Activated T-cell treated with anti-CD3 and anti-CD28 coated beads, Interleukin-2, amount 50 U/mL, for 24 hours (primary cell): ENCODE measurements around the gene PLA2G6.

Source experiments
- DNase-seq: peaks from one replicate; pipeline ENCODE4 v3.0.0-alpha.2; 2020
- H3K27ac Mint-ChIP-seq: 2 replicates; pipeline ENCODE4 v1.8.0; 2020; ENCODE audit warnings: mild to moderate bottlenecking, mixed read lengths
- H3K27me3 Mint-ChIP-seq: 2 replicates; pipeline ENCODE4 v1.8.0; 2020; ENCODE audit warnings: mixed read lengths
- H3K36me3 Mint-ChIP-seq: 2 replicates; pipeline ENCODE4 v1.8.0; 2020; ENCODE audit warnings: low read depth, mixed read lengths
- H3K4me1 Mint-ChIP-seq: 2 replicates; pipeline ENCODE4 v1.8.0; 2020; ENCODE audit warnings: low read depth, mixed read lengths
- H3K4me3 Mint-ChIP-seq: 2 replicates; pipeline ENCODE4 v1.8.0; 2020; ENCODE audit warnings: mild to moderate bottlenecking, moderate library complexity, mixed read lengths
- H3K9me3 Mint-ChIP-seq: 2 replicates; pipeline ENCODE4 v1.8.0; 2020; ENCODE audit warnings: mixed read lengths

PLA2G6 gene

DNA sequence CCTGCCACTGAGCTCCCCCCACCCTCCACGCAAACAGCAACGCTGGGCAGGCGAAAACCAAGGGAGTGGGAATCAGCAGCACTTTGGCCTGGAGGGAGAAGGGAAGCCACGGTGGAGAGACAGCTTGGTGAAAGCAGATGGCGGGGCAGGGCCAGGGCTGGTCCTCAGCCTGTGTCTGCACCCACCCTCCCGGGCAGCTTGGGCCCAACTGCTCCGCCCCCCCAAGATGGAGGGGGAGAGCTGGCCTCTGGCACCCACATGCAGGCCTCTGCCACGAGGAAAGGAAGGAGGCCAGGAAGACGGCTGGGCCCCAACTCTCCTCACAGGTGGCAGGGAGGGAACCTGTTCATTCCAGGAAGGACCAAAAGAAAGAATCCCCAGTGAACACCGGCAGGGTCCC is 38.0 kb upstream of the PLA2G6 start:
- Mint-ChIP-seq H3K4me1 (peaks cover 20% of the 10 kb centered on the region), H3K27ac (peak overlapping the region; percentile 84), H3K27me3 (no peaks in the 10 kb centered on the region), H3K9me3 (no peaks in the 10 kb centered on the region), H3K4me3 (no peak overlapping the region), H3K36me3 (peaks cover 32% of the 10 kb centered on the region)
- no peak for DNase-seq

DNA sequence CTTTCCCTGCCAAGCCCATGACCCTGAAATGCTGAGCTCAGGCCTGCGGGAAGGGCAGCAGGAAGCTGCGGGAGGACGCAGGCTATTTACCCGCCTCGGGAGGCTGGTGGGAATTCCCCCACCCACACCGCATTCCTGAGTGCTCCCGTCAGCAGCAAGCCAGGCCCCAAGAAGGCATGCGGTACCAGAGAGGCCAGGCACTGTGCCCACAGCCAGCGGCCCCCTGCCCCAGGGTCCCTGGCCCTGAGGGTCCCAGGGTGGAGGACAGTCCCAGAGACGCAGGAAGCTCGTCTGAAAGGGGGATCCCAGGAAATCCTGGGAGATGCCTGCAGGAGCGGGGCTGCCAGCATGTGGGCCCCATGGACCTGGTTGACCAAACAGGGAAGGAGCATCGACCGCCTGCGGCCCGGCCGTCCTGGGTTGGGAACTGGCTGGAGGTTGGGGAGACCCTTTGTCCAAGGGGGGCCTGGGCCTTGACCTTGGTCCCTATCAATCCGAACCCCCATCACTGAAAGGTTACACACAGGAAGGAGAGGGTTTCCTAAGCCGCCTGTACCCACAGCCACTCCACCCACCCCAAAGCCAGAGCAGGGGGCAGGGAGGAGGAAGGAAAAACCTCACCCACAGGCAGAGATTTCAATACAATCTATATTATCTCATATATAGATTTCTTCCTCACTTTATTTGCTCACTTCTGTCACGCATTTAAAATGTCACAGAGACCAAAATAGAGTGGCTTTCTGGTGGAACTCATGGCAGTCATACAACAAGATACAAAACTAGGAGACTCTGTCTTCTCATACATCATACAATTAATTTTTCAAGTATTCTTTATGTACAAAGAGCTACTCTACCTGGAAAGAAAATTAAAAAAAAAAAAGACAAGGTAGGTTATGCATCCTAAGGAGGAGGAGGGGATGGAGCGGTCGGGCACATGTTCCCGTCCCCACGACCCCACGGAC is 37.3 kb upstream of the PLA2G6 start:
- H3K27me3 Mint-ChIP-seq: no peaks in the 10 kb centered on the region

DNA sequence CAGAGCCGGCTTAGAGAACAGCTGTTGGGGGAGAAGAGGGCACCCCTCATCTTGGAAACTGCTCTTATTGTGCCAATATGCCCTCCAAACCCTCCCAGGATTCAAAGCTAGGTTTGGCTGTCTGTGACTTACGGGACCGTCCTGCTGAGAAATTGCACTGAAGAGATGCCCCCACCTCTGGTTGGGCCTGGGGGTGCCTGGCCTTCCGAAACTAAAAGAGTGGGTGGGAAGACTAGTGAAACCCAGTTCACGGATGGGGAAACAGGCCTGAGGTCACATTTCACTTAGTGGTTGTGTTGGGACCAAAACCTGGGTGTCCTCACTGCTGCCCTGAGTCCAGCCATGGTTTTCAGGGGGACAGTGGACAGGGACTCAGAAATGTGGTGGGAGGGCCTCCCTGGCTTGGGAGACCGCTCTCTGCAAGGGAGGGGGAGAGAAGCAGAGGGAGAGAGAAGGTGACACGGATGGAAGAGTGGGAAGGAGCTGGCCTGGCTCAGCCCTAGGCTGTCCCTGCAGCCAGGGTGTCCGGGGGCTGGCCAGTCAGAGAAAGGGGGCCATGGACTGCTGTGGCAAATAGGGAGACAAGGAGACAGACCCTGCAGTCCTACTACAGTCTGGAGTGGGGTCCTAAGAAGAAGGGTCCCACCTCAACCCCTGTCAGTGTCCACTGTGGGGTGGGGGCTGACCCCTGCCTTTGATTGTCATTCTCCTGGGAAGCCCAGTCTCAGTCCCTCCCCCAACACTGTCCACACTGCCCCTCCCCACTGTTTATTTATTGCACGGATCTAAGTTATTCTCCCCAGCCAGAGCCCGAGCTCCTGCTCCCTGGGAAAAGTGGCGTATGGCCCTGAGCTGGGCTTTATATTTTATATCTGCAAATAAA is 33.8 kb upstream of the PLA2G6 start:
- Mint-ChIP-seq H3K4me1 (peaks cover 34% of the 10 kb centered on the region), H3K4me3 (no peak overlapping the region), H3K9me3 (no peaks in the 10 kb centered on the region), H3K27me3 (no peaks in the 10 kb centered on the region), H3K36me3 (peaks cover 20% of the 10 kb centered on the region), H3K27ac (peak overlapping the region; percentile 22)
- no peak for DNase-seq

More for the DNA sequence above, 37.3 kb upstream of the PLA2G6 start:
- Mint-ChIP-seq H3K4me3 (no peak overlapping the region), H3K9me3 (no peaks in the 10 kb centered on the region), H3K27ac (peak overlapping the region; percentile 84), H3K36me3 (peaks cover 32% of the 10 kb centered on the region), H3K4me1 (peaks cover 25% of the 10 kb centered on the region)
- peak; percentile 59 for DNase-seq

DNA sequence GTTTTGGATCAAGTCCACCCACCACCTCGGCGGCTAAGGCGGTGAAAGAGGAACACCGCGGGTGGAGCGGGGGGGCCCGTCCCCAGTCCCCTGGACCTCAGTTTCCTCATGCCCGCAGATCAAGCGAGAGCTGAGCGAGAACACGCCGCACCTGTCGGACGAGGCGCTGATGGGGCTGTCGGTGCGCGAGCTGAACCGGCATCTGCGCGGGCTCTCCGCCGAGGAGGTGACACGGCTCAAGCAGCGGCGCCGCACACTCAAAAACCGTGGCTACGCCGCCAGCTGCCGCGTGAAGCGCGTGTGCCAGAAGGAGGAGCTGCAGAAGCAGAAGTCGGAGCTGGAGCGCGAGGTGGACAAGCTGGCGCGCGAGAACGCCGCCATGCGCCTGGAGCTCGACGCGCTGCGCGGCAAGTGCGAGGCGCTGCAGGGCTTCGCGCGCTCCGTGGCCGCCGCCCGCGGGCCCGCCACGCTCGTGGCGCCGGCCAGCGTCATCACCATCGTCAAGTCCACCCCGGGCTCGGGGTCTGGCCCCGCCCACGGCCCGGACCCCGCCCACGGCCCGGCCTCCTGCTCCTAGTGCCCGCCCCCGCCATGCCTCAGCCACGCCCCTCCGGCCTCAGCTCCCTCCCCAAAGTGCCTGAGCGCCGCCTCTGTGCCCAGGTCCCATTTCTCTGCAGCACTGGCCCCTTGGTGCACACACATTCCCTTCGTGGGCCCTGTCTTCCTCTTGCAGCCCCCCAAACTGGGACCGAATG is 32.8 kb upstream of the PLA2G6 start:
- Mint-ChIP-seq H3K9me3 (no peaks in the 10 kb centered on the region), H3K4me1 (peaks cover 39% of the 10 kb centered on the region), H3K27ac (peak overlapping the region; percentile 22), H3K27me3 (no peaks in the 10 kb centered on the region), H3K36me3 (peaks cover 20% of the 10 kb centered on the region), H3K4me3 (peak overlapping the region; percentile 35)
- DNase-seq: peak; percentile 77

DNA sequence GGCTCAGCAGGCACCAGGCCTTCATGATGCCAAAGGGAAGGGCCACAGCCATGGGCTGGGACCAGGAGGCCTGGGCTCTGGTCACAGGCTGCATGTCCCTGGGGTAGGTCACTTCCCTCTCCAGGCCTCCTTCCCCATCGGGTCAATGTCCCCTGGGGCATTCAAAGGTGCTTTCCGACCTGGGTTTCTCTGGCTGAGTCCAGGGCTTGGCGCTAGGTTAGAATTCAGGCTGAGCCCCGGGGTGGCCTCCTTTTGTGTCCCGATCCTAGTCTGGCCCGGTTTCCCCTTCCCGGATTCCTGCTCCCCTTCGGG is 32.3 kb upstream of the PLA2G6 start:
- DNase-seq: no peak
- H3K27ac Mint-ChIP-seq: no peak overlapping the region
- no peak overlapping the region for H3K4me3 Mint-ChIP-seq
- no peaks in the 10 kb centered on the region for H3K27me3 Mint-ChIP-seq
- peaks cover 20% of the 10 kb centered on the region for H3K36me3 Mint-ChIP-seq
- H3K9me3 Mint-ChIP-seq: no peaks in the 10 kb centered on the region
- H3K4me1 Mint-ChIP-seq: peaks cover 34% of the 10 kb centered on the region

DNA sequence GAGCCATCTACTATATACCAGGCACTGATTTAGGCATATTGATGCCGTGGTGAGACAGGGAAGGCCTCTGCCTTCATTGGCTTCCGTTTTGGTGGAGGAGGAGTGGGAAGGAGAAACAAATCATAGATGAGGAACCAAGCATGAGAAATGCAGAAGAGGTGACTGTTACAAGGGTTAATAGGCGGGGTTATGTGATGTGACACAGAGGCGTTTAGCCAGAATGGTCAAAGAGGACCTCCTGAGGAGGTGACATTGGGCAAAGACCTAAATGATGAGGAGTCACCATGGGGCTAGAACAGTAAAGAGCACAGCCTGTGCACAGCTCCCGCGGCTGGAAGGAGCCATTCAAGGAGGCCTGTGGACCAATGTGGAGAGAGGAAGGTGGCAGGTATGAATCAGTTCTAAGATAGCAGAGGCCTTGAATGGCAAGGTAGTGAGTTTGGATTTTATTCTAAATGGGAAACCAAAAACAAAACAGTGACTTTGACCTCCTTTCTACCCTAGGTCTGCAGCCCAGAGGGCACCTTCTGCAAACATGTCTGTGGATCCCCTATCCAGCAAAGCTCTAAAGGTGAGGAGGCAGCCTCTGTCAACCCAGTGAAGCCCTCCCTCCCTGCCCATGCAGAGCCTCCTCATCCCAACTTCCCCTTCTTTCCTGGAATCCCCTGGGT is 31.8 kb upstream of the PLA2G6 start:
- no peaks in the 10 kb centered on the region for H3K9me3 Mint-ChIP-seq
- H3K4me1 Mint-ChIP-seq: peaks cover 33% of the 10 kb centered on the region
- no peaks in the 10 kb centered on the region for H3K27me3 Mint-ChIP-seq
- no peak overlapping the region for H3K4me3 Mint-ChIP-seq
- no peak for DNase-seq
- peaks cover 20% of the 10 kb centered on the region for H3K36me3 Mint-ChIP-seq
- H3K27ac Mint-ChIP-seq: no peak overlapping the region

DNA sequence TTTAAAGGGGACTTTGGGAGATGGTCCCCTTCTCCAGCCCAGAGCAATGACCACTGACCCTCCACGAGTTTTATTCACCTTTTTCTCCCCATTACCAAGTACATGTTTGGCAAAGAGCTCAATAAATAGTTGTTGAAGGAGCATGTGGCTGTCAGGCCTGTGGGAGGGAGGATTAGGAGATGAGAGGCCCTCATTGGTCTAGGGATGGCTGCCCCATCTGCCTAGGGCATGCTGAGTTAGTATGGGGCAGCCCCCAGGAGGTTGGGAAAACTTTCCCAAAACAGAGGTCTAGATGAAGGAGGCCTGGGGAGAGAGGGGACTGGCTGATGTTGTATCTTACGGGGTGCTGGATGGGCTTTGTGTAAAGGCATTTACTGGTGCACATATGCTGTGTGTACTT is 30.8 kb upstream of the PLA2G6 start:
- peaks cover 23% of the 10 kb centered on the region for H3K36me3 Mint-ChIP-seq
- H3K27me3 Mint-ChIP-seq: no peaks in the 10 kb centered on the region
- no peaks in the 10 kb centered on the region for H3K9me3 Mint-ChIP-seq
- H3K4me3 Mint-ChIP-seq: no peak overlapping the region
- DNase-seq: no peak
- no peak overlapping the region for H3K27ac Mint-ChIP-seq
- H3K4me1 Mint-ChIP-seq: peaks cover 30% of the 10 kb centered on the region

DNA sequence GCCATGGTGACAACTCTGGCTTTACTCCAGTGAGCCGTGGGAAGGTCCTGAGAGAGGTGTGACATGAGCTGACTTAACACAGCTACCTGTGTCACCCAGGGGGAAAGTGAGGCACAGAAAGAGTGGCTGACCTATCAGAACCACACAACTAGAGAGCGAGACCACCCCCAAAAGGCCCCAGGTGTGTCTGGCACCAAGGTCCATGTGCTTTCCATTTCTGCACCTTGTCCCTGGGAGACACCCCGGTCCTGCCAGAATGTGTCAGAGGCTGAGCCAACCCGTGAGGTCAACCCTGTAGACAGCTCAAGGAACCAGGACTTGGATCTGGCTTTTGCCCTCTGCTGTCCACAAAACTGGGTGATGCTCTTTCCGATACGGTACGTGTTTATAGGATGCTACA is 29.9 kb upstream of the PLA2G6 start:
- no peaks in the 10 kb centered on the region for H3K27me3 Mint-ChIP-seq
- peaks cover 30% of the 10 kb centered on the region for H3K4me1 Mint-ChIP-seq
- H3K4me3 Mint-ChIP-seq: no peak overlapping the region
- DNase-seq: no peak
- no peaks in the 10 kb centered on the region for H3K9me3 Mint-ChIP-seq
- H3K27ac Mint-ChIP-seq: no peak overlapping the region
- H3K36me3 Mint-ChIP-seq: peaks cover 21% of the 10 kb centered on the region

DNA sequence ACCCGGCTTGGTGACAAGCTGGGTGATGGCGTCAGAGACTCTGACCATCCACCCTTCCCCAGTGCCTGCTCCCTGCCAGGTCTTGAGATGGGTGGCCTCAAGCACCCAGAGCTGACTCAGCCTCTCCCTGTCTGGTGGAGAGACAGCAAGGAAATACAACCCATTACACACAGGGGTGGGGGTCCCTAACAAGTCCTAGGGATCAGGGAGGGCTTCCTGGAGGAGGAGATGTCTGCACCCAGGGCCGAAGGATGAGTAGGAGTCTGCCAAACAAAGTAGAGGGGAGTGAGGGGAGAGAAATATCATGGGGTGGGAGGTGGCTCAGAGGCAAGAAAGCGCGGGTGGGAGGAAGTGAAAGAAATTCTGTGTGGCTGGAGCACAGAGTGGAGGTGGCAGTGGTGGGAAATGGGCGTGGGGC is 26.9 kb upstream of the PLA2G6 start:
- Mint-ChIP-seq H3K9me3 (no peaks in the 10 kb centered on the region), H3K27me3 (no peaks in the 10 kb centered on the region), H3K4me1 (peaks cover 36% of the 10 kb centered on the region), H3K27ac (peak overlapping the region; percentile 50), H3K4me3 (no peak overlapping the region), H3K36me3 (peaks cover 4% of the 10 kb centered on the region)
- DNase-seq: no peak

DNA sequence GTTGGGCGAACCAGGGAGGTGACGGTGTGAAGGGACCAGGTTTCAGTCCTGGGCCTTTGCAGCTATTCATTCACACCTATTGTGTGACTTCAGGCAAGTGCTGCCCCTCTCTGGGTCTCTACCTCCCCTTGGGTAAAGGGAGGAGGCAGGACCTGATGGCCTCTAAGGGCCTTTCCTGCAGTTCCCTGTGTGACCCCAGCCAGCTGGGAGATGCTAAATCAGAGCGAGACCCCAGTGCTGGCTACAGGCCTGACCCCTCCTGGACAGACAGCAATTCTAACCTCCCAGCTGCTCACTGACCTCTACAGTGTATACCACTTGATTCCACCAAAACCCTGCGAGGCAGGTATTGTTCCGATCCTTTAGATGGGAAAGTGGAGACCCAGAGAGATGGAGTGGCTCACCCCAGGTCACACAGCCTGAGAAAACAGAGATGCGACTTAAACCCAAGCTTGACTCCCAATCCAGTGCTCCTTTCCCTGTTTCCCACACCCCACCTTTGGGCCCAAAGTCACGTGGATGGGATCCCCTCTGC is 26.3 kb upstream of the PLA2G6 start:
- Mint-ChIP-seq H3K27me3 (no peaks in the 10 kb centered on the region), H3K9me3 (no peaks in the 10 kb centered on the region), H3K36me3 (peaks cover 4% of the 10 kb centered on the region), H3K27ac (peak overlapping the region; percentile 50), H3K4me1 (peaks cover 37% of the 10 kb centered on the region), H3K4me3 (no peak overlapping the region)
- no peak for DNase-seq

DNA sequence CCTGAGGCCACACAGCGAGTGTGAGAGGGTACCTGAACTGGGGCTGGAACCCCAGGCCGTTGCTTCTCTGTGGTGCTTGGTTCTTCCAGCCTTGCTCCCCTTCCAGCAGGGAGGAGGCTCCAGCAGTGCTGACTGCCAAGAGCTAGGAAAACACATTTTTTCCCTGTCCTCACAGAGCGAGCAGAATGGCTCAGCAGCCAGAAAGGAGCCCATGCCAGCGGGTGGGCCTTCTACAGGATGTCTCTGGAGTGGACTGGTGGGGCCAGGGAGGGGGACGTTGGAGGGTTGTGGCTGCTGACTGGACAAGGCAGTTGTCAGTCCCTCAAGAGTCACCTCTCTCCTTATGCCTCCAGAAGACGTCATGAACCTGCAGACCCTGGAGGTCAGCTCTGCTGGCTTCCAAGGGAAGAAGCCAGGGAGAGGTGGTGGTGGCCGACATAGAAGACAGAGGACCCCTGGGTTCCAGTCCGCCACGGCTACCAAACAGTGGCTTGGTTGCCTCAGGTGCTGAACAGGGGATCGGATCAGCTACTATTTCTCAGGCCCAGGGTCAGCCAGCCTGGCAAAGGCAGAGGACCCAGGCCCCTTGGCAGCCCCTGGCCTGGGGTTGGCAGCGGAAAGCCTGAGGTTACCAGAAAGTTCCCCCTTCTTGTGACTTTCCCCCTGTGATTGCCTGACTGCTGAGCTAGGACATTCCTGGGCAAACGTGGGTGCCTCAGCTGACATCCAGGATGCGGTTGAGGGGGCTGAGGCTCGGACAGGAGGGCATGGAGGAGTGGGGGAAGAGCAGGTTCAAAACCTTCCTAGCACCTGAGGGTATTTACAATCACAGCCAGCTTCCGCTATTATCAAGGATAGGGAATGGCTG is 23.9 kb upstream of the PLA2G6 start:
- Mint-ChIP-seq H3K4me1 (peaks cover 48% of the 10 kb centered on the region), H3K4me3 (no peak overlapping the region), H3K27me3 (no peaks in the 10 kb centered on the region), H3K36me3 (peaks cover 6% of the 10 kb centered on the region), H3K27ac (no peak overlapping the region), H3K9me3 (no peaks in the 10 kb centered on the region)
- DNase-seq: no peak

DNA sequence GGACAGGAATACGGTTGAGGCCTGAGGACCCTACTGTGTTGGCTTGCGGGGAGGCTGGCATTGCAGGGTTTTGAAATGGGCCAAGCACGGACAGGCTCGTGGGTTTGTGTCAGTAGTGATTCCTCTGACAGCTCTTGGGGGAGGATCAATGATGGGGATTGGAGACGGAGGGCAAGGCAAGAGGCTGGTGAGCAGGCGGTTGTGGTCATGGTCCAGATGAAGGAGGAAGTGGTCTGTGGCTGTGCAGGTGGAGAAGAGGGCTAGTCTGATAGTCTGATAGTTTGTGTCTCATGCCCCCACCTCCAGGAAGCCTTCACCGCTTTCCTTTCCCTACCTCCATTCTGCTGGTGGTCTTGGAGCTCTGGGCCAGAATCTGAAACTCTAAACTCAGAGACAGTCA is 23.2 kb upstream of the PLA2G6 start:
- H3K27me3 Mint-ChIP-seq: no peaks in the 10 kb centered on the region
- H3K36me3 Mint-ChIP-seq: peaks cover 6% of the 10 kb centered on the region
- H3K4me1 Mint-ChIP-seq: peaks cover 43% of the 10 kb centered on the region
- peak overlapping the region; percentile 85 for H3K27ac Mint-ChIP-seq
- DNase-seq: no peak
- no peaks in the 10 kb centered on the region for H3K9me3 Mint-ChIP-seq
- H3K4me3 Mint-ChIP-seq: peak overlapping the region; percentile 4

DNA sequence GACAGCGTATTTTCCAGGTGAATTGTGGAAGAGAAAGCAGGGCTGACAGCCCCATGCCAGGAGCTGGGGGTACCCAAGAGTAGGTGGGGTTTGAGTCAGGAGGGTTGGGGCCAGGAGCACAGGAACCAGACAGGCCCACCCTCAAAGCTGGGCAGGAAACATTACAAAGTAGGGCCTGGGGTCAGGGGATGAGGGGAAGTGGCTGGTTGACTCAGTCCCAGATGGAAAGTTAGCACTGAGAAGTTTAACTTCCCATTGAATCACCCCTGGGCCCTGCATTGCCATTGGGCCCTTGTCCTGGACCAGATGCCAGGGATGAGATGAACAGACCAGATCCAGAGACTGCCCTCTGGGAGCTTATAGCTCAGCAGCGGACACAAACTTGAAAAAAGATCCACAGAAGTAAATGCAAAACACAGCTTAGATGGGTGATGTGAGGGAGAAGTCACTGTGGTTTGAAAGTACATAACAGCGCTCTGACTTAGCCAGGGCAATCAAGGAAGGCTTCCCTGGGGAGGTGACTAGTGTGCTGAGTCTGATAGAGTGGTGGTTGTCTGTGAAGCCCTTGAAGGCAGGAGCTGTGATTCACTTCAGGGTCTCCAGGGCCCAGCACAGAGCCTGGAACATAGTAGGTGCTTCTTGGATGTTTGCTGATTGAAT is 22.4 kb upstream of the PLA2G6 start:
- Mint-ChIP-seq H3K4me1 (peaks cover 46% of the 10 kb centered on the region), H3K9me3 (no peaks in the 10 kb centered on the region), H3K27me3 (no peaks in the 10 kb centered on the region), H3K36me3 (peaks cover 6% of the 10 kb centered on the region), H3K27ac (peak overlapping the region; percentile 85), H3K4me3 (peak overlapping the region; percentile 85)
- no peak for DNase-seq
